Panc1 (cell line): ENCODE measurements around the gene THOC7.

Experiments used
- TCF7L2 ChIP-seq: IDR thresholded peaks from 2 replicates; pipeline ENCODE4 v1.6.1; 2011; ENCODE audit warnings: mild to moderate bottlenecking, low read depth, low read length, inconsistent platforms
- TF ChIP-seq, protein P1 (sequence below): fragments of 450-650 bp; IDR thresholded peaks from 2 replicates; pipeline ENCODE4 v1.5.1; 2017; ENCODE audit warnings: mild to moderate bottlenecking

GRCh38 chr3:63807961-63808565, 55.5 kb downstream of the THOC7 start:
- TF ChIP-seq, protein P1, sequence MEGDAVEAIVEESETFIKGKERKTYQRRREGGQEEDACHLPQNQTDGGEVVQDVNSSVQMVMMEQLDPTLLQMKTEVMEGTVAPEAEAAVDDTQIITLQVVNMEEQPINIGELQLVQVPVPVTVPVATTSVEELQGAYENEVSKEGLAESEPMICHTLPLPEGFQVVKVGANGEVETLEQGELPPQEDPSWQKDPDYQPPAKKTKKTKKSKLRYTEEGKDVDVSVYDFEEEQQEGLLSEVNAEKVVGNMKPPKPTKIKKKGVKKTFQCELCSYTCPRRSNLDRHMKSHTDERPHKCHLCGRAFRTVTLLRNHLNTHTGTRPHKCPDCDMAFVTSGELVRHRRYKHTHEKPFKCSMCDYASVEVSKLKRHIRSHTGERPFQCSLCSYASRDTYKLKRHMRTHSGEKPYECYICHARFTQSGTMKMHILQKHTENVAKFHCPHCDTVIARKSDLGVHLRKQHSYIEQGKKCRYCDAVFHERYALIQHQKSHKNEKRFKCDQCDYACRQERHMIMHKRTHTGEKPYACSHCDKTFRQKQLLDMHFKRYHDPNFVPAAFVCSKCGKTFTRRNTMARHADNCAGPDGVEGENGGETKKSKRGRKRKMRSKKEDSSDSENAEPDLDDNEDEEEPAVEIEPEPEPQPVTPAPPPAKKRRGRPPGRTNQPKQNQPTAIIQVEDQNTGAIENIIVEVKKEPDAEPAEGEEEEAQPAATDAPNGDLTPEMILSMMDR = no peak
- TF ChIP-seq TCF7L2 = no peak
